Right ventricle myocardium superior (tissue), 1 donor: ENCODE results near the gene ARHGEF26. TPM values are rescaled to one million over a fixed set of nuclear protein-coding genes. Genes with fewer than 3 reads are reported as not detected.
A peak's percentile ranks its signal among the peaks of the same experiment; 100 is the strongest.

Source experiments
- ATAC-seq: fragments of 200-7000 bp; cut with Tn5 transposase; one replicate; pipeline ENCODE4 v1.9.1; 2020; ENCODE audit warnings: mild to moderate bottlenecking; ENCODE audit not compliant: poor library complexity
- DNase-seq: peaks from one replicate; pipeline ENCODE4 v3.0.0-alpha.2; 2020
- intact Hi-C: fragments of 100-400 bp; cut with DNase I; formaldehyde crosslinking; loops from one replicate; pipeline ENCODE4 v1.11.2; 2022
- total RNA-seq: library from RNA; stranded (reverse); fragmentation: NEBNext Ultra II Directional; extraction: Animal tissue kit (Norgen Biotek cat#: 25700); gene quantifications from one replicate; pipeline ENCODE4 v1.2.1, GENCODE V29; 2021
- donor health status: DM: no; HTN: yes; CAD: no; lungs with severe emphysema.

Gene ARHGEF26
- total RNA-seq, 1 donor from 2014 or later, result 0.97 TPM

DNA sequence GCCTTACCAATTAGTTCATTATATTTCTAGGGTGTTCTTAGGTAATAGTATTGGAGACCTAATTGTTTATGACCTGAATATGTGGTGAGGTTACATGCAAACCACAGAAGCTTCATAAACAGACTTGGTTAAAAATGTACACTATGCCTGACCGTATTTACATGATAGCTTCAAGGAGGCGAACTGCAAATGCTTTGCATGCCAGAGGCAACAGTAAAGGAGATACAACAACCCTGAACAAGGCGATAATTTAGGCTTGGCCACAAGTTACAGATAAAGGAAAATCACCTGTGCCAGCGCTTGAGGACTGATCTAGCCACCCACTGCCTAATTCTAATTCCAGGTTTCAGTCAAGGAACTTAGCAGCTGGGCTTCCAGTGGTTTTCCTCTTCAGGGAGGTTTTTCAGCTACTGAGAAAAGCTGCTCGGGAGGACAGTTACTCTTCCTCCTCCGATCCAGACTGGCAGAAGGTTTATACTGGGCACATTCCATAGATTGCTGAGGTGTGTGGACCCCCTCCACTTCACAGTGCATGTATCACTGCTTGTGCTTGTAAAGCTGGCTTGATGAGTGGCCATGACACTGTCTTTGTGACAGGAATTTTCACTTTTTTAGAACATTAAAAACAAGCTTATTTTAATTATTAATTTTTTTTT lies 107.5 kb downstream of the ARHGEF26 start:
- intact Hi-C loops, result no loop called here
- ATAC-seq, result no peak

DNA sequence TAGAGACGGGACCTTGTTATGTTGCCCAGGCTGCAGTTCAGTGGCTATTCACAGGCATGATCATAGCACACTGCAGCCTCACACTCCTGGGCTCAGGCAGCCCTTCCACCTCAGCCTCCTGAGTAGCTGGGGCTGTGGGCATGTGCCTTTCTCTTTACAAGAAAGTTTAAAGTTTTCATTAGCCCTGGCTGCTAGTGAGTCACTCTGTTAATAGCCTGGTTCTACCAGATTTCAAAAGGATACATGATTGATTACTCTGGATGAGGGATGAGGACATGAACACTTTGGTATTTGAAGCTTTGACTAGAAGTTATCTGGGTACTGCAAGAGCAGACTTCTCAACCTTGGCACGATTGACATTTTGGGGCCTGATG lies 108.0 kb downstream of the ARHGEF26 start:
- DNase-seq (no peak), ATAC-seq (no peak)
- intact Hi-C loops, result no loop called here

More for the DNA sequence above, 107.5 kb downstream of the ARHGEF26 start:
- no peak for DNase-seq

DNA sequence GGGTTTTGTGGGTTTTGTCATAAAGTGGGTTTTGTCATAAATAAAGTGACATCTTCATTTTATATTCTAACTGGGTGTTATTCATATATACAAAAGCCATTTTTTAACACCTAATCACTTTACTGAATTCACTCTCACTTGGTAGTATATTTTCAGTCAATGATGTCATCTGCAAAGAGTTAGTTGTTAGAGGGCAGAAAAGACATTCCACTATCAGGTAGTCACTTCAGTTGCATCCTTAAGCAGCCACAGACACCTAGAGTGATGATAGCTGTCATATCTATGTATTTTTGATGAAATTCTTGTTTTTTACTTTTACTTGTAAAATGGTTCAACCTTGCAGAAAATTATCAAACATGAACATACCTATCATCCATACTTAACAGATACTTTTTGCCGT lies 114.1 kb downstream of the ARHGEF26 start:
- intact Hi-C loops, result no loop called here
- ATAC-seq (no peak), DNase-seq (no peak)

GRCh38 chr3:154236331-154236730 lies 115.1 kb downstream of the ARHGEF26 start:
- no peak for ATAC-seq
- DNase-seq, result no peak
- intact Hi-C loops, result no loop called here

- no peak for DNase-seq
- intact Hi-C loops, result no loop called here
- no peak for ATAC-seq
Measured at GRCh38 chr3:154240235-154240634, 119.0 kb downstream of the ARHGEF26 start.

DNA sequence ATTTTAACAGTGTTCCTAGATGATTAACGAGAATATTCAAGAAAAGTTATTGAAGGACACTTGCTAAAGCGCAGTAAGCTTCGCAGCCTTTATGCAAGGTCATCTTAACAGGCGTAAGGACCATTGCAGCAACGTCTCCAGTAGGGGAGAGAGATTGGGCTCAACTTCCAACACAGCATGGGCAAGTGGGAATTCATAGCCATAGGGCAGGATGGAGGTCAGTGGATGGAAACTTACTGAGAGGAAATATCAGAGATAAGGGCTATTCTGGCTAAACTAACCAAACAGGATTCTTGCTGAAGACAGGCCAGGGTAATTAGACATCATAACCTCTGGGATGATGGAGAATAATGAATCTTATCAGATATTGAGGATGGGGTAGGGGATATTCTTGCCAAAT lies 120.3 kb downstream of the ARHGEF26 start:
- intact Hi-C loops, result no loop called here
- no peak for ATAC-seq
- no peak for DNase-seq

GRCh38 chr3:154242766-154243165 lies 121.6 kb downstream of the ARHGEF26 start:
- DNase-seq, result no peak
- no peak for ATAC-seq
- intact Hi-C loops, result no loop called here

GRCh38 chr3:154243353-154243752 lies 122.2 kb downstream of the ARHGEF26 start:
- DNase-seq (no peak), ATAC-seq (peak; percentile 57)
- intact Hi-C loops, result no loop called here

DNA sequence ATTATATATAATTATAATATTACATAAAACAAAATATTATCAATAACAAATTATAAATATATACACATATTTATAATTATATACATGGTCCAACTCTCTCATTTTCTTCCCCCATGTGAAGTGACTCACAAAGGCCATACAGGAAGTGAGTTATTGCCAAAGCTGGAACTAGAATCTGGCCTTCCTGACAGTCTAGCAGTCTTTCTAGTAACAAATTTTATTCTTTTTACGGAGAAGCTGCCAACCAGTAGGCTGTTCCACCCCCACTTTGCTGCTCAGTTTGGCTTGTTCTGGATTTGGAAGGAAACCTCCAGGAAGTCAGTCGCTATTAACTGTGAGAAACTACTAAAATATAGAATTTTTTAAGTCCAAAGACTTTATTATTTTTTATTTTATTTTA lies 123.5 kb downstream of the ARHGEF26 start:
- DNase-seq (no peak), ATAC-seq (no peak)
- intact Hi-C loops, result no loop called here

DNA sequence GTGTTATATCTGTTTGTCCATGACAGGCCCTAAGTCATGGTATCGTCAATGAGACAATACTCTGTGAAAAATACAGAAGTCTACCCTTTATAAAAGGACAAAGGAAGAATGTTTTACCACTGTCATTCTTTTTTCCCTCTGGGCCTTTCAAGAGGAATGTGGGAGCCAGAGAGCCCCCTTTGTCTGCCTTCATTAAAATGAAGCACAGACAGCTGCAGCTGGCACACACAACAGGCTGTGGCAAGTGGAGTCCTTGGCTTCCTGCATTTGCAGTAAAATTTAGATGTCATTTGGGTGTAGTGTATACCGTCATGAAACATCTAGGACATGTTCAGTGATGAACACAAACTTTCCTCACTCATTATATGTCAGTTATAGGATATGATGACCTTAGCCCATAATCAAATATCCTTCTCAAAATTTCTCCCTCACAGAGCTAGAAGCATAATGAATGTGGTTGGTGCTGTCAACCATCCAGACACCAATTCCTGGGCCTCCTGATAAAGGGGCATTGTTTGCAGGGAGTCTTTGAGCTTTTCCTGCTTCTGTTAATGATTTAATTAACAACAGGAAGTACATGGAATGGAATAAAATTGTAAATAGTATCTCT lies 126.7 kb downstream of the ARHGEF26 start:
- ATAC-seq, result no peak
- intact Hi-C loops, result no loop called here
- no peak for DNase-seq

DNA sequence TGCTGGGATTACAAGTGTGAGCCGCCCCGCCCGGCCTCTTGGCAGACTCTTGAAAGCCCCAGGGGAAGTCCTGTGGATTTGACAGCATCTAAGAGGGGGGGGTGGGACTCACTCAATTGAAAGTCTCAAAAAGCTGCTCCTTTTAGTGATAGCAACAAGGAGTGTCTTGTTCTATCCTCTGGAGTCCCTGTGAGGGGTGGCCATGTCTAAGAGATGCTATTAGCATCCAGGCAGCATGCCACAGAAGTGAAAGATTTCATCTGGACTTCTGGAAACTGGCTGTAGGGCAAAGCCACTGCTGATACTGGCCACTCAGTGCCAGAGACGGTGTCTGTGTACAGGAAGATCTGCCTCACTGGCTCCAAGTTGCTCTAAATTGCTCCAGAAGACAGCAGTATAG lies 129.1 kb downstream of the ARHGEF26 start:
- ATAC-seq, result no peak

DNA sequence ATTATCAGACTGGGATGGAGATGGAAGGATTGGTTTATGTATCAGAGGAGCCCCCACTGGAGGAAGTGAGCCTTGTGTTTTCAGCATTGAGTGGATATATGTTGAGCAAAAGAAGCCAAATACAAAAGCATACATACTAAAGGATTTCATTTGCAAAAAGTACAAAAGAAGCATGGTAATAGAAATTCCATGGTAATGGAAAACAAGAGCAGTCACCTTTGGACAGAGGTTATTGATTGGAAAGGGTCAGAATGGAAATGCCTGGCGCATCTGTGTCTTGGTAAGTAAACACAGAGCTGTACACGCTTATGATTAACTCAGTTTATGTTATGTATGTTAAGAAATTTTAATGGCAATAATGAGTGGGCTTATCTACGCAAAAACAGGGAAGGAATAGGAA lies 130.4 kb downstream of the ARHGEF26 start:
- intact Hi-C loops, result loop anchor here (5.0 to 10.0 kb wide), 2 partner anchors 154 to 1207 kb away; no protein-coding TSS in a partner anchor
- ATAC-seq (no peak), DNase-seq (no peak)

More for the DNA sequence above, 129.1 kb downstream of the ARHGEF26 start:
- intact Hi-C loops, result loop anchor here (5.0 to 10.0 kb wide), 2 partner anchors 153 to 1205 kb away; no protein-coding TSS in a partner anchor
- no peak for DNase-seq

DNA sequence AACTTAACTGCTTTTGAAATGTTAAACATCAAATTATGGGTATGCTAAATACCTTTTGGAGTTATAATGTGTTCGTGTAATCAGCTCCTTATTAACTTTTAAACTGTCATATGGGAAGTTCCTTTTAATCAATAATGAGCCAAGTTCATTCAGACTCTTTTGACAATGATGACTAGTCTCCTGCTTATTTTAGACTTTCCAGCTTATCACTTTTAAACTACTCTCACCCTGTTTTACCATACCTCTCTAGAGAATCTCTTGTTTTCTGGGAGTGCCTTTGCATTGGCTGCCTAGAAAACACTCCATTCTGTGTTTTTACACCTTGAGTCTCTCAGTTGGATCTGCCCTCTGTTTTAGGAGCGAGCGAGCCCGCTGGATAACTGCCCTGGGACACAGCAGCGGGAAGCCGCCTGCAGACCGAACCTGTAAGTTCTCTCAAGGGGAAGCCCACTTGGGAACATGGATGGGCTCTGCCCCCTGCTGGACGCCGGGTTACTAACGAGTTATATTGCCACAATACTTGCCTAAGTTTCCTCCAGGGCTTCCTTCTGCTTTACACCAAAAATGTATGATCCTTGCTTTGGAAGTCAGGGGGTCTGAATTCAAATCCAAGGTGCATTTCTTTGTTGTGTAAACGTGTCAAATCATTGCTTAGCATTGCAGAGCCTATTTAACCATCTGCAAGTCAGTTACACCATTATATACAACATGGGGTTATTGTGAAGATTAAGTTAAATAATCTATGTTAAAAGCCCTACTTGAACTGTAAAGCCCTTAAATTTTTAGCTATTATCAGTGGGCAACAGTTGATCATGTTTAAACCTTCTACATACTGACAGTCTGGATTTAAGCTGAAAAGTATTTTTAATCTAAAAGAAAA lies 131.8 kb downstream of the ARHGEF26 start:
- DNase-seq (peak; percentile 93), ATAC-seq (peak; percentile 95)
- intact Hi-C loops, result loop anchor here (5.0 to 10.0 kb wide), 2 partner anchors 156 to 1208 kb away; no protein-coding TSS in a partner anchor

GRCh38 chr3:154254527-154254926 lies 133.3 kb downstream of the ARHGEF26 start:
- DNase-seq (no peak), ATAC-seq (no peak)
- intact Hi-C loops, result loop anchor here (5.0 to 10.0 kb wide), 2 partner anchors 157 to 1210 kb away; no protein-coding TSS in a partner anchor

GRCh38 chr3:154273381-154273780 lies 152.2 kb downstream of the ARHGEF26 start:
- ATAC-seq (no peak), DNase-seq (no peak)
- intact Hi-C loops, result no loop called here

DNA sequence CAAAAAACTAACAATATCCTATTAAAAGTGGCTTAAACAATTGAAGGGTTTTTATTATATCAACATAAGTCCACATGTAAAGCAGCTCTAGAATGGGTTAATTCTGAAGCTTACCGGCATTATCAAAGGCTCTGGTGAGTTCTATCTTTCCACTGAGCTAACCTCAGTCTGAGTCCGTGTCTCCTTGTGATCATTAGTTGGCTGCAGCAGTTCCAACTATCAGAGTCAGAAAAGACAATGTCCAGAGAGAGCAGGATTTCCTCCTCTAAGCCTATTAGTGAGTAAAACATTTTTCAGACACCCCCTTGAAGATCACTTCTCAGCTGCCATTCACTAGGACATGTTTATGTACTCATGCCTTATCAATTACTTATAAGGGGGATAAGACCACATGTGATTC lies 153.2 kb downstream of the ARHGEF26 start:
- ATAC-seq, result peak; percentile 63
- DNase-seq, result no peak
- intact Hi-C loops, result no loop called here

- DNase-seq (no peak), ATAC-seq (peak; percentile 60)
- intact Hi-C loops, result no loop called here
Measured at GRCh38 chr3:154275292-154275691, 154.1 kb downstream of the ARHGEF26 start.

DNA sequence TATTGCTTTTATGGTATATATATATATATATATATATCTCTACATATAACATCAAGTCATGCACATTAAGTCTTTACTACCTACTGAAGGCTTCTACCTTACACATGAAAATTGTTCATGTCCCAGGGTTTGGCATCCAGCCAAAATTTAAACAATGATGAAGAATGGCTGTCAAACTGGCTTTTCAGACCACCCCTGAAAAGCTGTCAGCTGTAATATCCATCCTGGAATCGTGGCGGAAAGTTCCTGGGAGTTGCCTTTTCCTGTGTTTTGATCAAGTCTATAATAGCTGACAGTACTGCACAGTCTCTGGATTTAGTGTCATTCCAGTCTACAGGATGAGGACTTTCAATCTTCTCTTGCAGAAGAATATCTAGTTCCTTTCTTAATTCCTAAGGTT lies 154.8 kb downstream of the ARHGEF26 start:
- intact Hi-C loops, result no loop called here
- DNase-seq (no peak), ATAC-seq (peak; percentile 24)

- DNase-seq (no peak), ATAC-seq (no peak)
- intact Hi-C loops, result no loop called here
Measured at GRCh38 chr3:154280161-154280560, 159.0 kb downstream of the ARHGEF26 start.
